Prostate gland (tissue), 2 donors: ENCODE data around the gene TXNRD3. TPM values are rescaled to one million over a fixed set of nuclear protein-coding genes. Genes with fewer than 3 reads are reported as not detected.

Experiments used
- DNase-seq: peaks from one replicate; pipeline ENCODE4 v3.0.0-alpha.2; 2019; ENCODE audit warnings: low spot score
- H3K27ac ChIP-seq, 2 donors: fragments of 200-600 bp; sonication (generic); 2 replicates each; pipeline ENCODE4 v1.5.1; 2017 to 2019
- H3K27me3 ChIP-seq: fragments of 200-600 bp; sonication (generic); replicated peaks from 2 replicates; pipeline ENCODE4 v1.5.1; 2019; ENCODE audit not compliant: insufficient read depth
- H3K36me3 ChIP-seq, 2 donors: fragments of 200-600 bp; sonication (generic); 1 replicate in 1 of 2; 2 replicates in 1 of 2; pipeline versions ENCODE4 v1.5.1 to v1.8.1; 2017 to 2019
- H3K4me1 ChIP-seq: fragments of 200-600 bp; sonication (generic); replicated peaks from 2 replicates; pipeline ENCODE4 v1.5.1; 2019
- H3K4me3 ChIP-seq, 2 donors: fragments of 200-600 bp; sonication (generic); 2 replicates each; pipeline ENCODE4 v1.5.1; 2017 to 2019
- H3K9me3 ChIP-seq: fragments of 200-600 bp; sonication (generic); 2 replicates; pipeline ENCODE4 v1.5.1; 2017
- CTCF ChIP-seq, 4 experiments: fragments of 200-600 bp in 2 of 4; fragments of 450-650 bp in 2 of 4; sonication (generic) in 2 of 4; IDR thresholded peaks; 1 replicate in 3 of 4; 2 replicates in 1 of 4; pipeline ENCODE4 v1.5.1; 2016 to 2019; ENCODE audit warnings: antibody characterized with exemption in 4 of 4, mild to moderate bottlenecking in 2 of 4, moderate library complexity in 2 of 4
- POLR2A ChIP-seq: fragments of 450-650 bp; IDR thresholded peaks from one replicate; pipeline ENCODE4 v1.6.1; 2016; ENCODE audit warnings: antibody characterized with exemption, mild to moderate bottlenecking
- POLR2AphosphoS5 ChIP-seq: sonication (generic); formaldehyde crosslinking; IDR thresholded peaks from one replicate; pipeline ENCODE4 v1.6.1; 2017; ENCODE audit warnings: antibody characterized with exemption
- WGBS: methylation state at CpG from one replicate; pipeline ENCODE4 v1.1.5; 2018; 5-methylcytosine and 5-hydroxymethylcytosine counted together
- intact Hi-C: fragments of 100-400 bp; cut with DNase I; formaldehyde crosslinking; loops from one replicate; pipeline ENCODE4 v1.14.2; 2022
- total RNA-seq, 2 donors: library from RNA; depleted of rRNA; stranded (reverse); fragments of >200 nt; gene quantifications; one replicate each; pipeline ENCODE4 v1.1.0, GENCODE V29; 2016

Gene TXNRD3
- 10 to 100 TPM; 14.4 to 20.7 TPM for total RNA-seq

- no peaks in the 10 kb centered on the region for H3K4me1 ChIP-seq
- H3K9me3 ChIP-seq: no peaks in the 10 kb centered on the region
- 2% methylated on average over 63 of the region's 102 CpGs for WGBS
- peak; percentile 75 for TF ChIP-seq POLR2A
- peak in 1 of 4 experiments; percentile 14 for TF ChIP-seq CTCF (IDR thresholded peaks at IDR 0.05)
- no peak for TF ChIP-seq POLR2AphosphoS5
- no peaks in the 10 kb centered on the region for H3K27me3 ChIP-seq
- H3K4me3 ChIP-seq: peak within 1 kb of the TSS; percentile 61 to 68
- no peaks in the 10 kb centered on the region for H3K36me3 ChIP-seq
- intact Hi-C loops: no loop called here
- DNase-seq: peak; percentile 78
- H3K27ac ChIP-seq: peak within 1 kb of the TSS; percentile 71
Measured at GRCh38 chr3:126654571-126655383, at the start of gene TXNRD3. TXNRD3 (minus strand) TSS chr3:126655124.

- H3K36me3 ChIP-seq: no peaks in the 10 kb centered on the region
- no peaks in the 10 kb centered on the region for H3K9me3 ChIP-seq
- peak within 1 kb of the TSS; percentile 84 to 87 for H3K4me3 ChIP-seq
- no peak within 1 kb of the TSS for H3K27ac ChIP-seq
- no peaks in the 10 kb centered on the region for H3K27me3 ChIP-seq
- peak; percentile 91 for TF ChIP-seq POLR2AphosphoS5
- no peak for TF ChIP-seq CTCF (IDR thresholded peaks at IDR 0.05)
- TF ChIP-seq POLR2A: no peak
- WGBS: 4% methylated on average over 53 of the region's 69 CpGs
- intact Hi-C loops: no loop called here
- peaks cover 5% of the 10 kb centered on the region for H3K4me1 ChIP-seq
- DNase-seq: peak; percentile 93
Measured at GRCh38 chr3:126703512-126704493, 48.9 kb upstream of the TXNRD3 start, which contains the start of gene CHCHD6. CHCHD6 (plus strand) TSS chr3:126704240; CDS start chr3:126704313, 73 bp downstream.

GRCh38 chr3:126699011-126699410 lies 44.1 kb upstream of the TXNRD3 start:
- TF ChIP-seq POLR2A: no peak
- no peak for TF ChIP-seq POLR2AphosphoS5
- TF ChIP-seq CTCF (IDR thresholded peaks at IDR 0.05): no peak

GRCh38 chr3:126696701-126697267 lies 41.9 kb upstream of the TXNRD3 start:
- Histone ChIP-seq H3K4me3 (no peak overlapping the region), H3K9me3 (no peaks in the 10 kb centered on the region), H3K4me1 (no peaks in the 10 kb centered on the region), H3K27me3 (no peaks in the 10 kb centered on the region), H3K27ac (no peak overlapping the region), H3K36me3 (no peaks in the 10 kb centered on the region)
- no peak for DNase-seq
- no peak for TF ChIP-seq CTCF (IDR thresholded peaks at IDR 0.05)
- no peak for TF ChIP-seq POLR2A
- 50% methylated on average over 5 of the region's 5 CpGs for WGBS
- intact Hi-C loops: no loop called here

More at GRCh38 chr3:126699011-126699410, 44.1 kb upstream of the TXNRD3 start:
- Histone ChIP-seq H3K36me3 (no peaks in the 10 kb centered on the region), H3K4me3 (no peak overlapping the region), H3K9me3 (no peaks in the 10 kb centered on the region), H3K27me3 (no peaks in the 10 kb centered on the region), H3K27ac (no peak overlapping the region), H3K4me1 (no peaks in the 10 kb centered on the region)
- no peak for DNase-seq
- intact Hi-C loops: no loop called here
- WGBS: 85% methylated on average over 7 of the region's 7 CpGs
